ENCODE results near the gene NKX1-1. TPM values are rescaled to one million over a fixed set of nuclear protein-coding genes. Genes with fewer than 3 reads are reported as not detected.

NKX1-1 gene
- total and polyA plus RNA-seq, 8 donors, result not detected

- no peak for DNase-seq
- H3K27me3 ChIP-seq, result no peaks in the 10 kb centered on the region
- TF ChIP-seq POLR2AphosphoS5 (IDR thresholded peaks at IDR 0.05) (no peak), CTCF (IDR thresholded peaks at IDR 0.05) (no peak), POLR2A (IDR thresholded peaks at IDR 0.05) (no peak), EP300 (IDR thresholded peaks at IDR 0.05) (no peak)
- intact Hi-C loops (cut with DNase I; ENCODE audit: low total_unique reads), result no loop called here
- no peaks in the 10 kb centered on the region for H3K9me3 ChIP-seq
- WGBS, 5 donors, result 81 to 98% (median 92%) methylated on average over 6 to 10 of the region's 10 CpGs
- H3K27ac ChIP-seq, result no peak overlapping the region
- H3K4me3 ChIP-seq, result no peak overlapping the region
- H3K4me1 ChIP-seq, result peaks cover 0 to 12% (median 5%) of the 10 kb centered on the region in 4 donors
- peaks cover 10 to 77% (median 69%) of the 10 kb centered on the region in 4 donors for H3K36me3 ChIP-seq
These were observed 38.3 kb downstream of the NKX1-1 start for GRCh38 chr4:1367936-1368289.

DNA sequence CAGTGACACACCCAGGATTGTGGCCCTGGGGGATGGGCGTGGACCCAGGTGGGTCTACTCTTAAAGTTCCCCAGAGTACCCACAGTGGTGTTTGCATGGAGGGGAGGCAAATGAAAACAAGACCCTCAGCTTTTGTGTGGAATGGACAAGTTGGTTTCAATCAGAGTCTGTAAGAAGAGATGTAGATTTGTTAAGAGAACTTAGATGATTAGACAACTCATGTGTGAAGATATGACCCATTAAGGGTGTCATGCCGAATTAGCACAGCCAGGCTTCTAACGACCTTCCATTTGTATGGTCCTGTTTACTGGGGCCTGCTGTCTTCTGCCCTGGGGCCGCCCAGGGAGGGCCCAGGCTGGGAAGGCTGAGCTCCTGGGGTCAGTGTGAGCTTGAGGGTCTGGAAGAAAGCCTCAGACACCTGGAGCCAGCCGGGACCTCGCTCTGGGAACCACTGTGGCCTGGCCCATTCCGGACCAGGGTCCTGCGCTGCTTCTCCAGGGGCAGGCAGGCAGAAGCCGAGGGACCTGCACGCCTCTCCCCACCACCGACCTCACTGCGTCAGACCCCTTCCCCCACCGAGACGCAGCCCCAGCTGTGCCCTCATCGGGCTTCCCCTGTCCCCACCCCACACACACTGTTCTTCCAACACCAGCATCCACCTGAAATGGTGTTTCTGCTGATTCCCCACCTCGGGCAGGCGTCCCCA lies 38.9 kb downstream of the NKX1-1 start:
- DNase-seq, result no peak
- TF ChIP-seq EP300 (IDR thresholded peaks at IDR 0.05) (no peak), POLR2A (IDR thresholded peaks at IDR 0.05) (no peak), POLR2AphosphoS5 (IDR thresholded peaks at IDR 0.05) (no peak), CTCF (IDR thresholded peaks at IDR 0.05) (no peak)
- 91 to 96% (median 94%) methylated on average over 10 to 17 of the region's 17 CpGs for WGBS, 5 donors

GRCh38 chr4:1366371-1367229 lies 39.6 kb downstream of the NKX1-1 start:
- DNase-seq, result no peak
- TF ChIP-seq EP300 (IDR thresholded peaks at IDR 0.05), result no peak
- TF ChIP-seq CTCF (IDR thresholded peaks at IDR 0.05), result no peak
- TF ChIP-seq POLR2AphosphoS5 (IDR thresholded peaks at IDR 0.05), result no peak
- no peak for TF ChIP-seq POLR2A (IDR thresholded peaks at IDR 0.05)
- no peaks in the 10 kb centered on the region for H3K27me3 ChIP-seq
- H3K4me1 ChIP-seq, result peaks cover 0 to 12% (median 5%) of the 10 kb centered on the region in 4 donors
- H3K27ac ChIP-seq, result no peak overlapping the region
- WGBS, 5 donors, result 93 to 96% (median 95%) methylated on average over 23 to 35 of the region's 35 CpGs
- intact Hi-C loops (cut with DNase I; ENCODE audit: low total_unique reads), result no loop called here
- H3K36me3 ChIP-seq, result peaks cover 10 to 65% (median 60%) of the 10 kb centered on the region in 4 donors
- H3K9me3 ChIP-seq, result no peaks in the 10 kb centered on the region
- no peak overlapping the region for H3K4me3 ChIP-seq

More for the DNA sequence above, 38.9 kb downstream of the NKX1-1 start:
- H3K27me3 ChIP-seq, result no peaks in the 10 kb centered on the region
- H3K4me3 ChIP-seq, result no peak overlapping the region
- peaks cover 0 to 12% (median 5%) of the 10 kb centered on the region in 4 donors for H3K4me1 ChIP-seq
- H3K36me3 ChIP-seq, result peaks cover 10 to 71% (median 67%) of the 10 kb centered on the region in 4 donors
- intact Hi-C loops (cut with DNase I; ENCODE audit: low total_unique reads), result no loop called here
- H3K9me3 ChIP-seq, result no peaks in the 10 kb centered on the region
- no peak overlapping the region for H3K27ac ChIP-seq

- WGBS, 5 donors, result 72 to 83% (median 75%) methylated on average over 15 to 25 of the region's 25 CpGs
- peak in 1 of 2 donors; percentile 55 for DNase-seq
- Histone ChIP-seq H3K4me1 (peaks cover 0 to 7% (median under 1%) of the 10 kb centered on the region in 4 donors), H3K27me3 (no peaks in the 10 kb centered on the region), H3K36me3 (peaks cover 16 to 63% (median 55%) of the 10 kb centered on the region in 4 donors), H3K9me3 (no peaks in the 10 kb centered on the region), H3K4me3 (no peak overlapping the region), H3K27ac (no peak overlapping the region)
- no peak for TF ChIP-seq POLR2A (IDR thresholded peaks at IDR 0.05)
- TF ChIP-seq POLR2AphosphoS5 (IDR thresholded peaks at IDR 0.05), result no peak
- TF ChIP-seq EP300 (IDR thresholded peaks at IDR 0.05), result no peak
- intact Hi-C loops (cut with DNase I; ENCODE audit: low total_unique reads), result no loop called here
These were observed 40.7 kb downstream of the NKX1-1 start for GRCh38 chr4:1365271-1366178.
